H1 (cell line): ENCODE measurements around the gene CASQ2. TPM values are rescaled to one million over a fixed set of nuclear protein-coding genes. Genes with fewer than 3 reads are reported as not detected.

ENCODE experiments used
- CTCF ChIA-PET: fragments of 300-600 bp; sonication (Branson Sonifier 250); formaldehyde crosslinking; loops from one replicate; lab custom pipeline; 2021; ENCODE audit not compliant: partially characterized antibody; lab: Charles Lee
- POLR2A ChIA-PET: fragments of 300-600 bp; sonication (Branson Sonifier 250); formaldehyde crosslinking; loops from one replicate; lab custom pipeline; 2021; ENCODE audit warnings: inconsistent platforms; ENCODE audit not compliant: partially characterized antibody; lab: Charles Lee
- DNase-seq, 2 experiments: peaks; one replicate each; pipeline versions ENCODE4 v3.0.0 to v3.0.0-alpha.2; 2010 to 2022; ENCODE audit warnings: low spot score in 2 of 2, low read depth in 1 of 2, mixed read lengths in 1 of 2
- FAIRE-seq: peaks from 2 replicates; lab custom pipeline; 2011; peaks lifted over from hg19 to GRCh38; lab: Jason Lieb, UNC
- H2AFZ ChIP-seq: 2 replicates; pipeline ENCODE4 v1.8.1; 2012; ENCODE audit warnings: low read length, inconsistent platforms
- H2AK5ac ChIP-seq: 2 replicates; pipeline ENCODE4 v1.6.1; 2013; ENCODE audit warnings: low read depth, low read length
- H2BK120ac ChIP-seq: replicated peaks from 2 replicates; pipeline ENCODE3; 2013; ENCODE audit warnings: low read depth, low read length, inconsistent platforms
- H2BK12ac ChIP-seq: 2 replicates; pipeline ENCODE4 v1.6.1; 2013; ENCODE audit warnings: low read depth, low read length
- H2BK15ac ChIP-seq: 2 replicates; pipeline ENCODE4 v1.6.1; 2013; ENCODE audit warnings: low read length
- H2BK20ac ChIP-seq: 2 replicates; pipeline ENCODE4 v1.6.1; 2013; ENCODE audit warnings: low read length
- H2BK5ac ChIP-seq: 2 replicates; pipeline ENCODE4 v1.6.1; 2013; ENCODE audit warnings: low read depth, low read length
- H3K14ac ChIP-seq: 2 replicates; pipeline ENCODE4 v1.6.1; 2013; ENCODE audit warnings: inconsistent platforms; ENCODE audit not compliant: insufficient read length
- H3K18ac ChIP-seq: 2 replicates; pipeline ENCODE4 v1.6.1; 2013; ENCODE audit warnings: low read length; ENCODE audit errors: extremely low read depth
- H3K23ac ChIP-seq: 2 replicates; pipeline ENCODE4 v1.6.1; 2013; ENCODE audit warnings: inconsistent platforms; ENCODE audit not compliant: insufficient read length
- H3K23me2 ChIP-seq: 2 replicates; pipeline ENCODE4 v1.6.1; 2013; ENCODE audit warnings: low read depth, low read length
- H3K27ac ChIP-seq: 2 replicates; pipeline ENCODE4 v1.6.1; 2011; ENCODE audit warnings: low read depth, low read length, inconsistent platforms
- H3K27me3 ChIP-seq, 4 experiments: replicated peaks in 1 of 4; 1 replicate in 1 of 4; 2 replicates in 3 of 4; pipeline versions ENCODE4 v1.6.1 to v1.8.1; 2011 to 2013; ENCODE audit warnings: low read length in 3 of 4, mild to moderate bottlenecking in 3 of 4, inconsistent platforms in 2 of 4, mixed read lengths in 2 of 4, moderate library complexity in 1 of 4; ENCODE audit not compliant: control insufficient read depth in 3 of 4, insufficient read depth in 3 of 4; ENCODE audit errors: extremely low read depth in 1 of 4
- H3K36me3 ChIP-seq, 4 experiments: 2 replicates each; pipeline versions ENCODE4 v1.6.1 to v1.8.1; 2011 to 2013; ENCODE audit warnings: mild to moderate bottlenecking in 4 of 4, low read length in 3 of 4, moderate library complexity in 2 of 4, control low read depth in 1 of 4, inconsistent platforms in 1 of 4; ENCODE audit not compliant: insufficient read depth in 4 of 4, control insufficient read depth in 2 of 4
- H3K4ac ChIP-seq: replicated peaks from 2 replicates; pipeline ENCODE3; 2013; ENCODE audit warnings: low read length, low read depth, mixed read lengths, inconsistent platforms; ENCODE audit not compliant: insufficient read length
- H3K4me1 ChIP-seq, 4 experiments: replicated peaks in 1 of 4; 1 replicate in 1 of 4; 2 replicates in 3 of 4; pipeline versions ENCODE4 v1.6.1 to v1.8.1; 2011 to 2013; ENCODE audit warnings: low read length in 3 of 4, inconsistent platforms in 2 of 4, mixed read lengths in 1 of 4; ENCODE audit not compliant: insufficient read depth in 4 of 4, control insufficient read depth in 3 of 4
- H3K4me2 ChIP-seq, 2 experiments: 2 replicates each; pipeline versions ENCODE4 v1.6.1 to v1.8.1; 2011 to 2013; ENCODE audit warnings: low read depth in 2 of 2, low read length in 2 of 2, control low read depth in 1 of 2, inconsistent platforms in 1 of 2, mild to moderate bottlenecking in 1 of 2; ENCODE audit not compliant: insufficient read depth in 1 of 2
- H3K4me3 ChIP-seq, 4 experiments: fragments of 200-600, 300-600 bp in 1 of 4; sonication (generic), shearing (Covaris generic), sonication (Bioruptor Twin) in 1 of 4; 2 replicates each; pipeline versions ENCODE4 v1.5.1 to v1.8.1; 2011 to 2016; ENCODE audit warnings: low read length in 4 of 4, low read depth in 3 of 4, control low read depth in 2 of 4, inconsistent platforms in 2 of 4, mild to moderate bottlenecking in 2 of 4, mixed read lengths in 1 of 4, moderate library complexity in 1 of 4; ENCODE audit not compliant: insufficient read depth in 2 of 4; ENCODE audit errors: extremely low read depth in 1 of 4
- H3K56ac ChIP-seq: replicated peaks from 2 replicates; pipeline ENCODE3; 2013; ENCODE audit warnings: low read depth, mild to moderate bottlenecking, mixed read lengths, low read length, inconsistent platforms; ENCODE audit not compliant: insufficient read length
- H3K79me1 ChIP-seq: 2 replicates; pipeline ENCODE4 v1.6.1; 2013; ENCODE audit warnings: low read depth, low read length, control low read depth
- H3K79me2 ChIP-seq, 2 experiments: 2 replicates each; pipeline versions ENCODE4 v1.6.1 to v1.8.1; 2012 to 2013; ENCODE audit warnings: low read length in 2 of 2, mild to moderate bottlenecking in 2 of 2, inconsistent platforms in 1 of 2; ENCODE audit not compliant: insufficient read depth in 2 of 2, control insufficient read depth in 1 of 2
- H3K9ac ChIP-seq, 4 experiments: replicated peaks in 1 of 4; 1 replicate in 1 of 4; 2 replicates in 3 of 4; pipeline versions ENCODE4 v1.6.1 to v1.8.1; 2011 to 2013; ENCODE audit warnings: low read depth in 3 of 4, low read length in 3 of 4, control low read depth in 2 of 4, mild to moderate bottlenecking in 2 of 4, moderate library complexity in 2 of 4, inconsistent platforms in 1 of 4; ENCODE audit errors: extremely low read depth in 1 of 4
- H3K9me3 ChIP-seq, 2 experiments: 2 replicates each; pipeline versions ENCODE4 v1.6.1 to v1.8.1; 2012 to 2013; ENCODE audit warnings: mild to moderate bottlenecking in 2 of 2, moderate library complexity in 2 of 2, control low read depth in 1 of 2, inconsistent platforms in 1 of 2, low read depth in 1 of 2, low read length in 1 of 2, mixed read lengths in 1 of 2; ENCODE audit not compliant: insufficient read depth in 2 of 2
- H4K20me1 ChIP-seq, 2 experiments: replicated peaks in 1 of 2; 2 replicates each; pipeline versions ENCODE3 to v1.8.1; 2011 to 2013; ENCODE audit warnings: inconsistent platforms in 2 of 2, low read length in 2 of 2, mild to moderate bottlenecking in 1 of 2; ENCODE audit not compliant: insufficient read depth in 2 of 2, control insufficient read depth in 1 of 2
- H4K5ac ChIP-seq: 2 replicates; pipeline ENCODE4 v1.6.1; 2013; ENCODE audit warnings: low read length, low read depth, mixed read lengths, inconsistent platforms; ENCODE audit not compliant: insufficient read length
- H4K8ac ChIP-seq: 2 replicates; pipeline ENCODE4 v1.8.0; 2013; ENCODE audit warnings: mild to moderate bottlenecking, moderate library complexity, low read length, inconsistent platforms; ENCODE audit not compliant: insufficient read depth; ENCODE audit errors: extremely low read depth
- H4K91ac ChIP-seq: replicated peaks from 2 replicates; pipeline ENCODE3; 2013; ENCODE audit warnings: low read length, mixed read lengths, inconsistent platforms; ENCODE audit not compliant: insufficient read length
- YY1 ChIP-seq: IDR thresholded peaks from 2 replicates; pipeline ENCODE4 v1.6.1; 2011; ENCODE audit warnings: low read depth, mild to moderate bottlenecking, low read length
- WGBS, 2 experiments: shearing (Covaris generic) in 1 of 2; methylation state at CpG; one replicate each; pipeline versions ENCODE4 v1.1.6 to v1.1.7; 2013 to 2015; ENCODE audit warnings: low lambda C conversion rate in 2 of 2, mixed read lengths in 2 of 2, inconsistent platforms in 1 of 2, low coverage in 1 of 2, missing lambda C conversion rate in 1 of 2; ENCODE audit not compliant: insufficient replicate concordance in 2 of 2, insufficient coverage in 1 of 2, insufficient read length in 1 of 2; ENCODE audit errors: extremely low coverage in 1 of 2, missing lambda C conversion rate in 1 of 2; 5-methylcytosine and 5-hydroxymethylcytosine counted together
- polyA plus RNA-seq, 7 experiments: library from polyadenylated mRNA; depleted of rRNA in 3 of 7; stranded (reverse) in 5 of 7; unstranded in 2 of 7; fragments of >200 nt in 5 of 7; fragments of 200-250 nt in 2 of 7; gene quantifications; 1 replicate in 5 of 7; 2 replicates in 1 of 7; 4 replicates in 1 of 7; pipeline versions ENCODE4 v1.2.1 to v1.2.3, GENCODE V29; 2011 to 2013; ENCODE audit warnings: missing spikeins in 2 of 7, mixed read lengths in 2 of 7
- total RNA-seq: library from RNA; stranded (reverse); fragmentation: NEBNext Ultra II Directional; extraction: Animal tissue kit (Norgen Biotek cat#: 25700); gene quantifications from 2 replicates; pipeline ENCODE4 v1.2.1, GENCODE V29; 2021

The CASQ2 gene
- total and polyA plus RNA-seq, 2 of the 8 experiments (the other 6 are each of a cell fraction or from before 2014, with no cell fraction given) = not detected

GRCh38 chr1:115702959-115703358 is 65.6 kb downstream of the CASQ2 start:
- 97% methylated on average over 3 of the region's 3 CpGs; no CpG with 5 or more reads in 1 of the 2 experiments for WGBS, 2 experiments
- no peak for DNase-seq
- ChIA-PET POLR2A (no interaction called here), CTCF (interaction anchor here (0.9 to 6.4 kb wide), 4 partner anchors 10 to 94 kb away, joined by 3 to 66 read pairs (median 5); no protein-coding TSS in a partner anchor)
- H3K27me3 ChIP-seq = no peaks in the 10 kb centered on the region
- H2AFZ ChIP-seq = no peak overlapping the region
- no peak overlapping the region for H3K18ac ChIP-seq
- H3K36me3 ChIP-seq = no peaks in the 10 kb centered on the region
- H3K4me3 ChIP-seq = no peak overlapping the region
- no peaks in the 10 kb centered on the region for H3K79me1 ChIP-seq
- no peak overlapping the region for H2BK20ac ChIP-seq
- H2BK12ac ChIP-seq = no peak overlapping the region
- no peak overlapping the region for H2BK5ac ChIP-seq
- no peak overlapping the region for H3K9ac ChIP-seq
- no peak overlapping the region for H3K4ac ChIP-seq
- H2BK15ac ChIP-seq = no peak overlapping the region
- H3K23ac ChIP-seq = no peak overlapping the region
- no peak overlapping the region for H3K14ac ChIP-seq
- 0 out of 2 replicates have a peak overlapping the region, but pooled peaks have one; percentile 17 for H4K8ac ChIP-seq
- TF ChIP-seq YY1 = no peak
- H3K4me2 ChIP-seq = no peak overlapping the region
- no peaks in the 10 kb centered on the region for H3K9me3 ChIP-seq
- H3K79me2 ChIP-seq = no peaks in the 10 kb centered on the region
- no peaks in the 10 kb centered on the region for H4K20me1 ChIP-seq
- H4K5ac ChIP-seq = no peak overlapping the region
- no peaks in the 10 kb centered on the region for H3K4me1 ChIP-seq
- H2AK5ac ChIP-seq = no peak overlapping the region
- H2BK120ac ChIP-seq = no peak overlapping the region
- H3K56ac ChIP-seq = no peak overlapping the region
- H3K27ac ChIP-seq = no peak overlapping the region
- FAIRE-seq = no peak
- no peaks in the 10 kb centered on the region for H3K23me2 ChIP-seq
- H4K91ac ChIP-seq = no peak overlapping the region
